Endothelial cell of umbilical vein (primary cell): ENCODE measurements around the gene EFHD1.

Experiments used
- EZH2 ChIP-seq: IDR thresholded peaks from 2 replicates; pipeline ENCODE4 v1.6.1; 2012; ENCODE audit warnings: borderline replicate concordance, low read depth, mild to moderate bottlenecking, moderate library complexity, low read length, inconsistent platforms; ENCODE audit not compliant: severe bottlenecking
- FOS ChIP-seq: IDR thresholded peaks from 2 replicates; pipeline ENCODE4 v1.6.1; 2011; ENCODE audit warnings: mild to moderate bottlenecking, low read length, moderate library complexity, borderline replicate concordance; ENCODE audit not compliant: insufficient read depth
- MYC ChIP-seq: IDR thresholded peaks from one replicate; pipeline ENCODE4 v1.6.1; 2011; ENCODE audit warnings: mild to moderate bottlenecking, low read depth, low read length
- POLR2A ChIP-seq: IDR thresholded peaks from 2 replicates; pipeline ENCODE4 v1.6.1; 2012; ENCODE audit warnings: low read depth, mild to moderate bottlenecking, control low read depth, low read length
- POLR2AphosphoS5 ChIP-seq: IDR thresholded peaks from 2 replicates; pipeline ENCODE4 v1.6.1; 2012; ENCODE audit warnings: low read depth, mild to moderate bottlenecking, control low read depth, low read length, moderate library complexity; ENCODE audit not compliant: insufficient read depth
- TF ChIP-seq, protein P1 (sequence below), 2 donors: IDR thresholded peaks; 1 replicate in 1 of 2; 2 replicates in 1 of 2; pipeline ENCODE4 v1.5.1; 2011; ENCODE audit warnings: low read length in 2 of 2, mild to moderate bottlenecking in 2 of 2, moderate library complexity in 2 of 2, control low read depth in 1 of 2, inconsistent platforms in 1 of 2, low read depth in 1 of 2; ENCODE audit not compliant: insufficient read depth in 1 of 2; ENCODE audit errors: extremely low read depth in 1 of 2

DNA sequence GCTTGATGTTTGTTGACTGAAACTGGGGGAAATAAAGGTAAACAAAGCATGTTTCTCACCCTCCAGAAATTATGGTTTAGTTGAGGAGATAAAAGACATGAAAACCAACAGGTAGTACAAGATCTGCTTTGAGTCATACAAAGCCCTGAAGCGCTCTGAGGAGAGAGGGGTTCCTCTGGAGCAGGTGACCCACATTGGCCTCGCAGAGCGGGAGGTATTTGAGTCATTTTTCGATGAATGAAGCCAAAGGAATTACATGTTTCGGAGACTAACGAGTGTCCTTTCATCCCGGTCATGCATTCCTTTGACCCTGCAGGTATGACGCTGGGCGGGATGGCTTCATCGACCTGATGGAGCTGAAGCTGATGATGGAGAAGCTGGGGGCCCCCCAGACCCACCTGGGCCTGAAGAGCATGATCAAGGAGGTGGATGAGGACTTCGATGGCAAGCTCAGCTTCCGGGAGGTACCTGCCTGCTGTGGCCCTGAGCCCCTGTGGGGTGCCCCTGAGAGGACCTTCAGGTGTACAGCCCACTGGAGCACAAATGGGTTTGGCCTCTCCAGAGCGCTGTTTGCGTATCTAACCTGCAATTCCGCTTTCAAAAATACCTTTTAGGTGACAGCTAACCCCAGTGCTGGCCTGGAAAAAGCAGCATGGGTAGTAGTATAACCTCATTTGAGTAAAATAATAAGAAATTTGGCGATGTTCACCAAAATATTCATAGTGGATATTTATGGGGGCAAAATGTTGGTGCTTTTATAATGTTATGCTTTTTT lies 29.3 kb downstream of the EFHD1 start:
- TF ChIP-seq, protein P1, sequence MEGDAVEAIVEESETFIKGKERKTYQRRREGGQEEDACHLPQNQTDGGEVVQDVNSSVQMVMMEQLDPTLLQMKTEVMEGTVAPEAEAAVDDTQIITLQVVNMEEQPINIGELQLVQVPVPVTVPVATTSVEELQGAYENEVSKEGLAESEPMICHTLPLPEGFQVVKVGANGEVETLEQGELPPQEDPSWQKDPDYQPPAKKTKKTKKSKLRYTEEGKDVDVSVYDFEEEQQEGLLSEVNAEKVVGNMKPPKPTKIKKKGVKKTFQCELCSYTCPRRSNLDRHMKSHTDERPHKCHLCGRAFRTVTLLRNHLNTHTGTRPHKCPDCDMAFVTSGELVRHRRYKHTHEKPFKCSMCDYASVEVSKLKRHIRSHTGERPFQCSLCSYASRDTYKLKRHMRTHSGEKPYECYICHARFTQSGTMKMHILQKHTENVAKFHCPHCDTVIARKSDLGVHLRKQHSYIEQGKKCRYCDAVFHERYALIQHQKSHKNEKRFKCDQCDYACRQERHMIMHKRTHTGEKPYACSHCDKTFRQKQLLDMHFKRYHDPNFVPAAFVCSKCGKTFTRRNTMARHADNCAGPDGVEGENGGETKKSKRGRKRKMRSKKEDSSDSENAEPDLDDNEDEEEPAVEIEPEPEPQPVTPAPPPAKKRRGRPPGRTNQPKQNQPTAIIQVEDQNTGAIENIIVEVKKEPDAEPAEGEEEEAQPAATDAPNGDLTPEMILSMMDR (IDR thresholded peaks at IDR 0.05; ENCODE audit: extremely low read depth in 1 of 2, insufficient read depth in 1 of 2, low read depth in 1 of 2, low read length in 2 of 2), result no peak
- TF ChIP-seq POLR2A (no peak), EZH2 (no peak), MYC (no peak), POLR2AphosphoS5 (no peak), FOS (no peak)
